Endothelial cell (in vitro differentiated cells): ENCODE data around the gene CMKLR1. TPM values are rescaled to one million over a fixed set of nuclear protein-coding genes. Genes with fewer than 3 reads are reported as not detected.

Experiments
- DNase-seq: peaks from one replicate; pipeline ENCODE4 v3.0.0; 2021; ENCODE audit warnings: low spot score
- H3K27ac Mint-ChIP-seq: one replicate; pipeline ENCODE4 v1.8.0; 2021; ENCODE audit warnings: mixed read lengths, inconsistent platforms; ENCODE audit not compliant: unreplicated experiment
- H3K27me3 Mint-ChIP-seq: one replicate; pipeline ENCODE4 v1.8.0; 2021; ENCODE audit warnings: mild to moderate bottlenecking, moderate library complexity, mixed read lengths, inconsistent platforms; ENCODE audit not compliant: unreplicated experiment
- H3K36me3 Mint-ChIP-seq: one replicate; pipeline ENCODE4 v1.8.0; 2021; ENCODE audit warnings: mild to moderate bottlenecking, low read depth, mixed read lengths, inconsistent platforms; ENCODE audit not compliant: unreplicated experiment
- H3K4me1 Mint-ChIP-seq: one replicate; pipeline ENCODE4 v1.8.0; 2021; ENCODE audit warnings: mild to moderate bottlenecking, mixed read lengths, inconsistent platforms; ENCODE audit not compliant: unreplicated experiment
- H3K4me3 Mint-ChIP-seq: one replicate; pipeline ENCODE4 v1.8.0; 2021; ENCODE audit warnings: mild to moderate bottlenecking, mixed read lengths, inconsistent platforms; ENCODE audit not compliant: unreplicated experiment
- H3K9me3 Mint-ChIP-seq: one replicate; pipeline ENCODE4 v1.8.0; 2021; ENCODE audit warnings: mixed read lengths, inconsistent platforms; ENCODE audit not compliant: unreplicated experiment
- CTCF ChIP-seq: fragments of 200-600 bp; sonication (generic); IDR thresholded peaks from one replicate; pipeline ENCODE4 v1.5.0; 2021; ENCODE audit warnings: antibody characterized with exemption; ENCODE audit not compliant: unreplicated experiment
- total RNA-seq: library from RNA; stranded (reverse); fragmentation: NEBNext Ultra II Directional; extraction: Animal tissue kit (Norgen Biotek cat#: 25700); gene quantifications from one replicate; pipeline ENCODE4 v1.2.1, GENCODE V29; 2021; ENCODE audit not compliant: unreplicated experiment

Gene CMKLR1
- total RNA-seq, 1 donor from 2014 or later = 0.51 TPM

DNA sequence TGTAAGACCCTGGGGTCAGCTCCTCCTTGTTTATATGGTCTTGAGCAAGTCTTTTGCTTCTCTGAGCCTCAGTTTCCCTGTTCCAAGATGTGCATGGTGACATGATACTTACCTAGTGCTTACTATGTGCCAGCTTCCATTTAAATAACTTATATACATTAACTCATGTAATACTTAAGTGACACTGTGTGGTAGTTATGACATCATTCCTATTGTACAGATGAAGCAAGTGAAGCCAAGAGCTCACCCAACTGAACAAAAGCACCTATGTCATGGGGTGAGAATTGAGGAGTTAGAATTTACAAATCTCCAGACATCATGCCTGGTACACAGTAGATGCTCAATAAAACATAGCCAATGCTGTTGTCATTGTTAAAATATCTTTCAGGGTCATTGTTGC, 41.3 kb upstream of the CMKLR1 start:
- Mint-ChIP-seq H3K9me3 (no peaks in the 10 kb centered on the region), H3K27ac (no peak overlapping the region), H3K4me3 (no peak overlapping the region), H3K36me3 (peaks cover 3% of the 10 kb centered on the region), H3K4me1 (peaks cover 3% of the 10 kb centered on the region), H3K27me3 (peaks cover 4% of the 10 kb centered on the region)
- DNase-seq = no peak
- no peak for TF ChIP-seq CTCF

GRCh38 chr12:108379823-108380222, 40.7 kb upstream of the CMKLR1 start:
- Mint-ChIP-seq H3K4me1 (peaks cover 3% of the 10 kb centered on the region), H3K36me3 (no peaks in the 10 kb centered on the region), H3K9me3 (no peaks in the 10 kb centered on the region), H3K27ac (no peak overlapping the region), H3K27me3 (peaks cover 4% of the 10 kb centered on the region), H3K4me3 (no peak overlapping the region)
- no peak for DNase-seq
- TF ChIP-seq CTCF = no peak

GRCh38 chr12:108378926-108379325, 39.8 kb upstream of the CMKLR1 start:
- Mint-ChIP-seq H3K4me1 (peaks cover 3% of the 10 kb centered on the region), H3K9me3 (no peaks in the 10 kb centered on the region), H3K27ac (no peak overlapping the region), H3K36me3 (no peaks in the 10 kb centered on the region), H3K4me3 (no peak overlapping the region), H3K27me3 (peaks cover 4% of the 10 kb centered on the region)
- no peak for DNase-seq
- no peak for TF ChIP-seq CTCF

DNA sequence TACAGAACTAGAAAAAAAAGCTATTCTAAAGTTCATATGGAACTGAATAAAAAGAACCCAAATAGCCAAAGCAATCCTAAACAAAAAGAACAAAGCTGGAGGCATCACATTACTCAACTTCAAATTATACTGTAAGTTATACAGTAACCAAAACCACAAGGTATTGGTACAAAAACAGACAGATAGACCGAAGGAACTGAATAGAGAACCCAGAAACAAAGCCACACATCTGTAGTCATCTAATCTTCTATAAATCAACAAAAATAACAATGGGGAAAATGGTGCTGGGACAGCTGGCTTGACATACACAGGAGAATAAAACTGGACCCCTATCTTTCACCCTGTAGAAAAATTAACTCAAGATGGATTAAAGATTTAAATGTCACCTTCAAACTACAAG, 38.1 kb upstream of the CMKLR1 start:
- H3K9me3 Mint-ChIP-seq = no peaks in the 10 kb centered on the region
- H3K27me3 Mint-ChIP-seq = peaks cover 4% of the 10 kb centered on the region
- no peak for TF ChIP-seq CTCF
- H3K4me3 Mint-ChIP-seq = no peak overlapping the region
- peaks cover 3% of the 10 kb centered on the region for H3K4me1 Mint-ChIP-seq
- H3K36me3 Mint-ChIP-seq = no peaks in the 10 kb centered on the region
- DNase-seq = no peak
- no peak overlapping the region for H3K27ac Mint-ChIP-seq

- DNase-seq = no peak
- TF ChIP-seq CTCF = no peak
- Mint-ChIP-seq H3K36me3 (no peaks in the 10 kb centered on the region), H3K27me3 (peaks cover 5% of the 10 kb centered on the region), H3K4me3 (no peak overlapping the region), H3K27ac (no peak overlapping the region), H3K4me1 (peaks cover 3% of the 10 kb centered on the region), H3K9me3 (no peaks in the 10 kb centered on the region)
Measured at GRCh38 chr12:108375986-108376663, 37.0 kb upstream of the CMKLR1 start.
